Measurements from ENCODE around the gene RPP40. TPM values are rescaled to one million over a fixed set of nuclear protein-coding genes. Genes with fewer than 3 reads are reported as not detected.

Gene RPP40
- total RNA-seq, 1 donor from 2014 or later = not detected

GRCh38 chr6:4964675-4965561, 38.9 kb downstream of the RPP40 start:
- no peaks in the 10 kb centered on the region for H3K9me3 ChIP-seq
- H3K4me1 ChIP-seq = no peaks in the 10 kb centered on the region
- no peak for TF ChIP-seq CTCF (IDR thresholded peaks at IDR 0.05)
- DNase-seq (ENCODE audit: low spot score in 2 of 2) = no peak
- H3K36me3 ChIP-seq = no peaks in the 10 kb centered on the region
- H3K27me3 ChIP-seq = no peaks in the 10 kb centered on the region
- intact Hi-C loops (cut with DNase I) = no loop called here
- H3K27ac ChIP-seq = no peak overlapping the region
- H3K4me3 ChIP-seq = no peak overlapping the region

GRCh38 chr6:4962905-4963304, 40.9 kb downstream of the RPP40 start:
- no peak for TF ChIP-seq CTCF (IDR thresholded peaks at IDR 0.05)
- intact Hi-C loops (cut with DNase I) = no loop called here
- H3K4me3 ChIP-seq = no peak overlapping the region

GRCh38 chr6:4961322-4962168, 42.3 kb downstream of the RPP40 start:
- no peaks in the 10 kb centered on the region for H3K9me3 ChIP-seq
- H3K27ac ChIP-seq = no peak overlapping the region
- no peak for TF ChIP-seq CTCF (IDR thresholded peaks at IDR 0.05)
- no peaks in the 10 kb centered on the region for H3K36me3 ChIP-seq
- intact Hi-C loops (cut with DNase I) = no loop called here
- DNase-seq (ENCODE audit: low spot score in 2 of 2) = no peak
- no peak overlapping the region for H3K4me3 ChIP-seq
- no peaks in the 10 kb centered on the region for H3K27me3 ChIP-seq
- no peaks in the 10 kb centered on the region for H3K4me1 ChIP-seq

More at GRCh38 chr6:4962905-4963304, 40.9 kb downstream of the RPP40 start:
- no peak overlapping the region for H3K27ac ChIP-seq
- H3K36me3 ChIP-seq = no peaks in the 10 kb centered on the region
- no peaks in the 10 kb centered on the region for H3K27me3 ChIP-seq
- H3K4me1 ChIP-seq = no peaks in the 10 kb centered on the region
- DNase-seq (ENCODE audit: low spot score in 2 of 2) = no peak
- H3K9me3 ChIP-seq = no peaks in the 10 kb centered on the region

GRCh38 chr6:4958624-4959023, 45.2 kb downstream of the RPP40 start:
- intact Hi-C loops (cut with DNase I) = no loop called here
- Histone ChIP-seq H3K36me3 (peaks cover 8 to 10% of the 10 kb centered on the region in 2 donors), H3K4me1 (no peaks in the 10 kb centered on the region), H3K27me3 (no peaks in the 10 kb centered on the region), H3K9me3 (no peaks in the 10 kb centered on the region), H3K4me3 (no peak overlapping the region), H3K27ac (no peak overlapping the region)
- DNase-seq (ENCODE audit: low spot score in 2 of 2) = no peak
- no peak for TF ChIP-seq CTCF (IDR thresholded peaks at IDR 0.05)

- H3K4me1 ChIP-seq = no peaks in the 10 kb centered on the region
Observed at GRCh38 chr6:4957521-4958231, 46.2 kb downstream of the RPP40 start.

More at GRCh38 chr6:4957521-4958231, 46.2 kb downstream of the RPP40 start:
- no peaks in the 10 kb centered on the region for H3K9me3 ChIP-seq
- H3K4me3 ChIP-seq = no peak overlapping the region
- peaks cover 17% of the 10 kb centered on the region in 2 donors for H3K36me3 ChIP-seq
- no peak for DNase-seq (ENCODE audit: low spot score in 2 of 2)
- TF ChIP-seq CTCF (IDR thresholded peaks at IDR 0.05) = no peak
- H3K27ac ChIP-seq = no peak overlapping the region
- intact Hi-C loops (cut with DNase I) = no loop called here
- H3K27me3 ChIP-seq = no peaks in the 10 kb centered on the region
